ENCODE data around the gene DCTN5.
"Not testable (repeated sequence)": the region's sequence is repeated elsewhere in the genome, so short reads cannot be mapped to it uniquely, and the experiment has no call there.

The DCTN5 gene

GRCh38 chr16:23640931-23641765 is at the start of gene DCTN5, which contains the start of gene PALB2:
DCTN5 (plus strand) TSS chr16:23641466; CDS start chr16:23641543, 77 bp downstream.
PALB2 (minus strand) TSS chr16:23641310; CDS start chr16:23641157, 153 bp downstream.
- peak; percentile 95 for DNase-seq (ENCODE audit: low spot score)

- no peak for DNase-seq (ENCODE audit: low spot score)
Measured at GRCh38 chr16:23594186-23594585, 47.1 kb upstream of the DCTN5 start.

DNA sequence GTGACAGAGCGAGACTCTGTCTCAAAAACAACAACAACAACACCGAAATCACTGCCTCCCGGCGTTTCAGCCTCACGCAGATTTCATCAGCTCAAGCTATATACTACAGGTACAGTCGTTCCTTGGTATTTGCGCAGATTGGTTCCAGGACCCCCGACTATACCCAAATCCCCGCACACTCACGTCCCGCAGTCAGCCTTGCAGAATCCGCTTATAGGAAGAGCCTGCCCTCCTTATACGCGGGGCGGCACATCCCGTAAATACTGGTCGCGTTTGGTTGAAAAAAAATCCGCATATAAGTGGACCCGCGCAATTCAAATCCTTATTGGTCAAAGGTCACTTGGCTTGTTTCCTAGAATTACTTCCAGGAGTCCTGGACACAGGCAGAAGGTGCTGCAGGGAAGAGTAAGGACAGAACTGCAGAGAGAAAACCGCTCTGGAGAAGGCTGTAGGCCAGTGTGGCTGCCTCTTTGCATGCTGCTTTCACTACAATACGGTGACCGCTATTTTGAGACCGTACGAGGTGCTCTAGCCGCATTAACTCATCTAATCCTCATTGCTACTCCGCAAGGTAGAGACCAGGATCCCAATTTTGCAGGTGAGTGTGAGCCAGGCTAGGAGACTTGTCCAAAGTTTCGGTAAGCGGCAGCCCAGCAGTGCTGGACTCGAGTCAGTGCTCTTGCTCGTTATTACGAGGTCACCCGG is 45.9 kb upstream of the DCTN5 start:
- peak; percentile 12 for DNase-seq (ENCODE audit: low spot score)

GRCh38 chr16:23595951-23596720 is 45.1 kb upstream of the DCTN5 start, which contains the start of gene NDUFAB1:
NDUFAB1 (minus strand) TSS chr16:23596316; CDS start chr16:23596290, 26 bp downstream.
- DNase-seq (ENCODE audit: low spot score), result peak; percentile 90

DNA sequence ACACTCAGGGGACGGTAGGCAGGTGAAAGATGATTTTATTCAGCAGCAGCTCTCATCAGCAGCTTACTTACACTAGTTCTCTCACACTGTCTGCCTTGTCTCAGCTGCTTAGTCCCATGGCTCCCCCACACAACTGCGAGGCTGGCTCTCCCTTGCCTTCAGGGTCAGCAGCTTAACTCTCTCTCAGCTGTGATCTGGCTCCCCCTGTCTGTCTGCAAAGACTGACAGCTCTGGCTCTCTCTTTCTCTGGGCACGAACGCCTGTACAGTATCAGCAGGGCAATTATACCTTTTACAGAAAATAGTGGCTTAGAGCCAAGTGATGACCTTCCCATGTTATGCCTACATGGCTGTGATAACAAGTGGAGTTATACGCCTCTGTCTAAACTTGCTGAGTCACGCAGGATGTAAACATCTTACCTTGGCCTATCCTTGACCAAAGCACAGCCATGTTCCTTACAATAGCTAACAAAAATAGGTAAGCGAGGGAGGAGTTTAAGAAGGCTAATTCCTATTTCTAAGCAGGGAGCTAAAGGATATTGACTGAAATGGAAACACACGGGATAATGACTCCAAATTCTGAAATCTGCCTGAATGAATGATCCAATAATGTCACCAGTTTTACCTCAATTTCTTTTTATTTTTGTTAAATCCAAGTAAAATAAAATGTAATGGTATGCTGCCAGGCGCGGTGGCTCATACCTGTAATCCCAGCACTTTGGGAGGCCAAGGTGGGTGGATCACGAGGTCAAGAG is 44.1 kb upstream of the DCTN5 start:
- DNase-seq (ENCODE audit: low spot score), result peak; percentile 16

DNA sequence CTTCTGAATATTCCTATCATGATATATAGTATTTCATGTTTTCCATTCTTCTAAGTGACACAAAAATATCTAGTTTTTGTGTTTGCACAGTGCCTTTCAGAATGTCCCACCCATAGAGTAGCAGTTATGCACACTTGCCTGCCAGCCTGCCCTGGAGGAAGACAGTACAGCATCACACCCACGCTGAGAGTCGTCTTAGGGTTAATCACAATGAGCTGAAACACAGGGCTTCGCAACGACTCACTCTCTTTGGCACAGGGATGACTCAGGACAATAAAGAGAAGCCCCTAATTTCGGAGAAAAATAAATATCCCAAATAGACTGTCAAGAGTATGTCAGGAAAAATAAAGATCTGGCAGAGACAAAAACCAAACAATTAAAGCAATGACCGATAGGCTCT is 33.5 kb upstream of the DCTN5 start:
- DNase-seq (ENCODE audit: low spot score), result peak; percentile 44

DNA sequence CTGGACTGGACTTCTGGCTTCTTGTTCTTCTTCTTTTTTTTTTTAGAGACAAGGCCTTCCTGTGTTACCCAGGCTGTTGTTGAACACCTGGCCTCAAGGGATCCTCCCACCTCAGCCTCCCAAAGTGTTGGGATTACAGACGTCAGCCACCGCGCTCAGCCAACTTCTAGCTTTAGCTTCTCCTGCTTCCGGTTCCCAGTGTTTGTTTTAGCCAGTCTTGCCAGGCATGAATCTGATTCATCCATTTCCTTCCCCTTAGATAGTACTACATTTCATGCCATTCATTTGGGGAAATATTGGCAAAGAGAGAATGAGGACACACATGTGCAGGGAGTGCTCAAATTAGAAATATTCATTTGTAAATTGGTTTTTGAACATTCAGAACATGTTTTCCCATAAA is 33.1 kb upstream of the DCTN5 start:
- DNase-seq (ENCODE audit: low spot score), result peak; percentile 60

GRCh38 chr16:23609929-23610328 is 31.3 kb upstream of the DCTN5 start:
- DNase-seq (ENCODE audit: low spot score), result no peak

GRCh38 chr16:23610905-23611304 is 30.4 kb upstream of the DCTN5 start:
- not testable (repeated sequence) for DNase-seq (ENCODE audit: low spot score)

- DNase-seq (ENCODE audit: low spot score), result peak; percentile 60
Measured at GRCh38 chr16:23611936-23612335, 29.3 kb upstream of the DCTN5 start.

- DNase-seq (ENCODE audit: low spot score), result no peak
Measured at GRCh38 chr16:23615805-23616204, 25.5 kb upstream of the DCTN5 start.

- no peak for DNase-seq (ENCODE audit: low spot score)
Measured at GRCh38 chr16:23624092-23624491, 17.2 kb upstream of the DCTN5 start.

GRCh38 chr16:23629516-23629915 is 11.8 kb upstream of the DCTN5 start:
- DNase-seq (ENCODE audit: low spot score), result peak; percentile 35

- not testable (repeated sequence) for DNase-seq (ENCODE audit: low spot score)
Measured at GRCh38 chr16:23631874-23632273, 9.4 kb upstream of the DCTN5 start.

DNA sequence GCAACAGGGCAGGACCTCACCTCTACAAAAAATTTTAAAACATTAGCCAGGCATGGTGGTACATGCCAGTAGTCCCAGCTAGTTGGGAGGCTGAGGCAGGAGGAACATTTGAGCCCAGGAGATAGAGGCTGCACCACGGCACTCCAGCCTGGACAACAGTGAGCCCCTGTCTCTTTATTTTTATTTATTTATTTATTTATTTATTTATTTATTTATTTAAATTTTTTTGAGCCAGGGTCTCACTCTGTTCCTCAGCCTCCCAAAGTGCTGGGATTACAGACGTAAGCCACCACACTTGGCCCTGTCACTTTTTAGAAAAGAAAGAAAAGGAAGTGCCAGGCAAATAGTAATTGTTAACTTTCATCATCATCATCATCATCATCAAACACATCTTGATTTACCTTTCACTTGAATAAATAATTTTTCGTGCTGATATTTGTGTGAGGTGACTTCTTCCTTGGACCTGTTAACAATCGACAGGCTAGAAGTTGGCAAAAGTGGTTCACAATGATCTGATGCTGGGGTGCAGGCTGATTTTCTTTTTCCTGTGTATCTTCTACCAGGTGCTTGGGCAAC is 6.7 kb upstream of the DCTN5 start:
- no peak for DNase-seq (ENCODE audit: low spot score)

DNA sequence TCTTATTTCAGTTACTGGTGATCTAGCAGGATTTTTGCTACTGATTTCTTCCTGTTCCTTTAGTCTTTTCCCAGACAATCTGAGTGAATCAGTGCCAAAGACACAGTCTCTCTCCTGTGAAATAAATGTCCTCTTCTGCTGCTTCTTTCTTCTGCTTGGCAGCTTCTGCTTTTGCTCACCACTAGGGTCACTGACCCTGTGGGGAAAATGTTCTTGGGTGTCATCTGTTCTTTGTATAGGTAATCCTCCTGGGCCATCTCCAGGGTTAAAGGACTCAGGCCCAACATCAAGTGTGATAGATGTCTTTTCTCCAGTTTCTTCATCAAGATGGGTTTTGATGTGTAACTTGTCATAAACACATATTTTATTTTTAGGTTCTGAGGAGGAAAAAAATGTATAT is 5.3 kb upstream of the DCTN5 start:
- no peak for DNase-seq (ENCODE audit: low spot score)

DNA sequence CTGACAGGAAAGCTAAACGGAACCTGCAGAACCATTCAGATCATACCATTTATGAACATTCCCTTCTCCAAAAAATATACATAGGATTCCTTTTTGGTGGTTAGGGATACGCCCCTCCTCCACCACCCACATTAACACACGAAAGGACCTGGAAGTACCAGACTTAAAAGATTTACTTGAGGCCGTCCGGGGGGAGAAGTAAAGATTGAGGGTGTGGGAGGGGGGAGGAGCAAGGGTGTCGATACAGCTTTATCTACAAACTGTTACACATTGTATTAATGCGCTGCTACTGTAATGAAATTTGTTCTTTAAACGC is 693 bp upstream of the DCTN5 start:
- DNase-seq (ENCODE audit: low spot score), result no peak

- no peak for DNase-seq (ENCODE audit: low spot score)
Measured at GRCh38 chr16:23642246-23642774, 1.0 kb downstream of the DCTN5 start.

DNA sequence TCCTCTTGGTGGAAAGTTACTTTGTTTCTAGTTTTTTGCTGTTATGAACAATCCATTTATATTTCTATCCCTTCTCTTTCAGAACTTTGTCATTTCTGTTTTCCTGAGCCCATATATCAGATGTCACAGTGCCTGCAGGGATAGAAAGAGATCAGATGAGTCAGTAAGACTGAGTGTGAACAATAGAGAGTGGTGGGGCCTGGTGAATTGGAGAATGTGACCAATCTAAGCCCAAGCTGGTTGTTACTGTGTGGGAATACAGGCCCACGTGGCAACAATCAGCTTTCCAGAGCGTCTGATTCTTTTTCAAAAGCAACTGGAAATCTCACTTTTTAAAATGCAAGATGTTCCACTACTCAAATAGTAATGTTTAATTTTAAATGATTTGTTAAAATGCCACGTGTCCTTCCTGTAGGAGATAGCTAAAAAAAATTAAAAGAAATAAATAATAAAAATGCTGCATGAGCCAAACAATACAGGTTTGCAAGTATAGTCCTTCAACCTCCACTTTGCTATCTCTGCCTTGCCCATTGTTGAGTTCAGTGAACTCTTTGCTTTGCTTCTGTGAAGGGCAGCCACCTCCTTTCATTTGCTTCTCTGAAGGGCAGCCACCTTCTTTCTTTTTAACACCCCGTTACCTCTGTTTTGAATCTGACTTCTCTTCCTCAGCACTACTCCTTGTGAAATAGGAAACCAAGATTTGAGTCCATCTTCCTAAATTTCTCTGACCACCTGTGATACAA is 9.6 kb downstream of the DCTN5 start:
- no peak for DNase-seq (ENCODE audit: low spot score)

DNA sequence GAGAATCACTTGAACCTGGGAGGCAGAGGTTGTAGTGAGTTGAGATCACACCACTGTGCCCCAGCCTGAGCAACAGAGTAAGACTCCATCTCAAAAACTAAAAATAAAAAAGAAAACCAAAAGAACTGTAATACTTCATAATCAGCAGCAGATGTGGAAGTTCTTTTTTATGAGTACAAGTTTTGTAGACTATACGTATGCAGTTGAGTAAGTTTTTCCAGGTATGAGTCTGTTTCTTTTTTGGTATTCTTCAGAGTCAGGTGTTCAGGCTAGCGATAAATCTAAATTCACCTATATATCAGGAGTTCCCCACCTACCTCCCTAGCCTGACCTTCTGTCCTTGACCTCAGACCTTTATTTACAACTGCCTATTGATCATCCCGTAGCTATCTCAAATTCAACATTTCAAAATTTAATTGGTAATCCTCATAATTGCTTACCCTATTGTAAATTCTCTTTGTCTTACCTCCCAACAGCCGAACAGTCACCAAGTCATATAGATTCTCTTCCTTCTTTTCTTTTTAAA is 10.7 kb downstream of the DCTN5 start:
- DNase-seq (ENCODE audit: low spot score), result no peak
